ENCODE data around the gene LRCH1. TPM values are rescaled to one million over a fixed set of nuclear protein-coding genes. Genes with fewer than 3 reads are reported as not detected.

The LRCH1 gene
- total RNA-seq, 4 donors from 2014 or later: 29.1 to 55.6 (median 36.2) TPM

DNA sequence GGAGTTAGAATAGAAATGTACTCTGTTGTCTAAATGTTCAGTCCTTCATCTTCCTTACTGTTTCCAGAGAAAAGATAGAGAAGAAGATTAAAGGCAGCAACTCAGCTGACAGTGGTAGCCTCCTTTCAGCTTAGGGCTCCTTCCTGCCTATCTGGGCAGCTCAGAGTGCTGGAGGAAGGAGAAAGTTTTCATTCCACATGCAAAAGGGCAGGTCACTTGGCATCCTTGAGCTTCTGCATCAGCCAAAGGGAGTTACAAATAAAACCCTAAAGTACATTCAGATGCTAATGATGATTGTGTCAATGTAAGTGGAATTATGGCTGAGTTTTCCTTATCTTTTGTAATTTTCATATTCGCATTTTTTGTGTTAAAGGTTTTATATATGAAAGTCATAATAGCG lies 185.1 kb downstream of the LRCH1 start:
- no peaks in the 10 kb centered on the region for H3K36me3 ChIP-seq

GRCh38 chr13:46738766-46739165 lies 185.8 kb downstream of the LRCH1 start:
- DNase-seq: no peak
- no peaks in the 10 kb centered on the region for H3K4me1 ChIP-seq
- no peak for TF ChIP-seq POLR2A (IDR thresholded peaks at IDR 0.05)
- TF ChIP-seq CTCF (IDR thresholded peaks at IDR 0.05): no peak
- no peaks in the 10 kb centered on the region for H3K9me3 ChIP-seq
- no peaks in the 10 kb centered on the region for H3K36me3 ChIP-seq
- H3K27ac ChIP-seq: no peak overlapping the region
- intact Hi-C loops (cut with DNase I; ENCODE audit: low total_unique reads): no loop called here
- H3K4me3 ChIP-seq: no peak overlapping the region
- no peaks in the 10 kb centered on the region for H3K27me3 ChIP-seq

More for the DNA sequence above, 185.1 kb downstream of the LRCH1 start:
- intact Hi-C loops (cut with DNase I; ENCODE audit: low total_unique reads): no loop called here
- TF ChIP-seq CTCF (IDR thresholded peaks at IDR 0.05): no peak
- TF ChIP-seq POLR2A (IDR thresholded peaks at IDR 0.05): no peak
- Histone ChIP-seq H3K4me3 (no peak overlapping the region), H3K27me3 (no peaks in the 10 kb centered on the region), H3K9me3 (no peaks in the 10 kb centered on the region), H3K27ac (no peak overlapping the region), H3K4me1 (no peaks in the 10 kb centered on the region)
- no peak for DNase-seq

GRCh38 chr13:46739447-46740098 lies 186.6 kb downstream of the LRCH1 start:
- Histone ChIP-seq H3K36me3 (no peaks in the 10 kb centered on the region), H3K27ac (no peak overlapping the region), H3K27me3 (no peaks in the 10 kb centered on the region), H3K9me3 (no peaks in the 10 kb centered on the region), H3K4me1 (no peaks in the 10 kb centered on the region), H3K4me3 (no peak overlapping the region)
- TF ChIP-seq POLR2A (IDR thresholded peaks at IDR 0.05) (no peak), CTCF (IDR thresholded peaks at IDR 0.05) (no peak)
- no peak for DNase-seq
- intact Hi-C loops (cut with DNase I; ENCODE audit: low total_unique reads): no loop called here

DNA sequence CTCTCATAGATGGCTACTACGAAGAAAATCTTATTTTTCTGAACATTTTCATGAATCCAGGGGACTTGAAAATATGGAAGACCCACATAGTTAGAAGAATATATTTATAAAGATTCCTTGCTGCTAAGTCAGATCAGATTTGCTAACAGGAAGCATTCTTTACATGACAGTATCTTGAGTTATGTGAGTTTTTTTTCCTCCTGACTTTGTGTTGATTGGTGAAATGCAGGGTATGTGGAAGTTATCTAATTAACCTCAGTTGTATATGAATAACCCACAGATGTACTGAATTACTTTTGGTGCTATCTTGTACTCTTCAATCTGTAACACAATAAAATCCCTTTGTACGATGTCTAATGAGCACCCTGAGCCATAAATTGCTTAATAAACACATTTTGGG lies 190.2 kb downstream of the LRCH1 start:
- no peak for DNase-seq
- no peaks in the 10 kb centered on the region for H3K4me1 ChIP-seq
- no peak overlapping the region for H3K4me3 ChIP-seq
- no peak overlapping the region for H3K27ac ChIP-seq
- TF ChIP-seq POLR2A (IDR thresholded peaks at IDR 0.05) (no peak), CTCF (IDR thresholded peaks at IDR 0.05) (no peak)
- intact Hi-C loops (cut with DNase I; ENCODE audit: low total_unique reads): no loop called here
- no peaks in the 10 kb centered on the region for H3K27me3 ChIP-seq
- no peaks in the 10 kb centered on the region for H3K36me3 ChIP-seq
- H3K9me3 ChIP-seq: no peaks in the 10 kb centered on the region

GRCh38 chr13:46745062-46745461 lies 192.1 kb downstream of the LRCH1 start:
- Histone ChIP-seq H3K4me1 (no peaks in the 10 kb centered on the region), H3K36me3 (no peaks in the 10 kb centered on the region), H3K27ac (no peak overlapping the region), H3K4me3 (no peak overlapping the region), H3K27me3 (no peaks in the 10 kb centered on the region), H3K9me3 (no peaks in the 10 kb centered on the region)
- TF ChIP-seq CTCF (IDR thresholded peaks at IDR 0.05) (no peak), POLR2A (IDR thresholded peaks at IDR 0.05) (no peak)
- DNase-seq: no peak
- intact Hi-C loops (cut with DNase I; ENCODE audit: low total_unique reads): no loop called here
